ENCODE results near the gene SNX1.
A peak's percentile ranks its signal among the peaks of the same experiment; 100 is the strongest.

Gene SNX1

DNA sequence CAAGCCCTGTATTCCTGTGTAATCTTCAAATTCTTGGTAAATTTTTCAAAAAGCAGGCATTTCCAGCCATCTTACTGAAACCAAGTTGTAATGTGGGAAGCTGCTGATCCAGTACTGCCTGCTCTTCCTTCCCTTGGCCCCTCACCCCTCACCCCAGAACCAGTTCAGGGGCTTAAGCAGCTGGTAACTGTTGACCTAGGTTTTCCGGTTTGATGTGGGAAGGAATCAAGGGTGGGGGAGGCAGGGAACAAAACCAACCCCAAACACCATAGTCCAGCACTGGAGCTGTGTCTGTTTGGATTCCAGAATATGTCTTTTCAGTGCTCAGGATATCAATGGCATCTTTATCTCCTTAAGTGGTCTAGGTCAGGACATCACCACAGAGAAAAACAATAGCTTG lies 26.7 kb downstream of the SNX1 start:
- Mint-ChIP-seq H3K4me3 (no peak overlapping the region), H3K4me1 (ENCODE audit: low read depth) (no peaks in the 10 kb centered on the region), H3K27me3 (ENCODE audit: low read depth) (no peaks in the 10 kb centered on the region), H3K9me3 (no peaks in the 10 kb centered on the region), H3K27ac (no peak overlapping the region), H3K36me3 (ENCODE audit: low read depth) (peaks cover 36% of the 10 kb centered on the region)

DNA sequence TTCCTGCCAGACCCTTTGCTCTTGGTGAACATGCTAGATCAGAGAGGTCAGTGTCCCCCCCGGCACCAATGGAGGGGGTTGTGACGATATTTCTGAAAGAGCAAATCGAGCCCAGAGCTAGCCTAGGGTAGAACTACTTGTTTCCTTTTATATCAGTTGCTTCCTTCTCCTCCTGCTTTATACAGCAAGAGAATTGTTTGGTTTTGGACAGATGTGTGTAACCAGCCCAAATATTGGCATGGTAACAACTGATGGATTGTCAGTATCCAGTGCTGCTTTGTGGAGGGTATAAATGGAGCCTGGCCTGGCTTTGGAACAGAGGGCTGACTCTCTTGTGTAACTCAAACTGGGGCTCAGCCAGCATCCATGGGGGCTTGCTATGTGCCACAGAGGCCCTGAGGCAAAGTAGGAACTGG lies 27.2 kb downstream of the SNX1 start:
- Mint-ChIP-seq H3K9me3 (no peaks in the 10 kb centered on the region), H3K4me3 (no peak overlapping the region), H3K36me3 (ENCODE audit: low read depth) (peaks cover 38% of the 10 kb centered on the region), H3K4me1 (ENCODE audit: low read depth) (peaks cover 3% of the 10 kb centered on the region), H3K27me3 (ENCODE audit: low read depth) (no peaks in the 10 kb centered on the region), H3K27ac (no peak overlapping the region)

DNA sequence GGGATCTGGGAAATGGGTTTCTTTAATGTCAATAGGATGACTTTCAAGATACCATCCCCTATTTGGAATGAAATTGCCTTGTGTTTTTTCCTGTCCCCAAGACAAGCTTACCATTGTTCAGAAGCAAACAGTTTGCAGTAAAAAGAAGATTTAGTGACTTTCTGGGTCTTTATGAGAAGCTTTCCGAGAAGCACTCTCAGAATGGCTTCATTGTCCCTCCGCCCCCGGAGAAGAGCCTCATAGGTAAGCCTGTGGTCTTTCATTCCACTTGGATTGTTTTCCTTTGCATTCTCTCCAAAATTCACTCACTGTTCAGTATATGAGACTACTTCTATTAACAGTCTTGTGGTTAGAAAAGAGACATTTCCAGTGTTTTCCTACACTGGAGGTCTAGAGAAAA lies 30.2 kb downstream of the SNX1 start:
- Mint-ChIP-seq H3K4me3 (no peak overlapping the region), H3K27me3 (ENCODE audit: low read depth) (no peaks in the 10 kb centered on the region), H3K36me3 (ENCODE audit: low read depth) (peaks cover 34% of the 10 kb centered on the region), H3K27ac (no peak overlapping the region), H3K9me3 (no peaks in the 10 kb centered on the region), H3K4me1 (ENCODE audit: low read depth) (peaks cover 3% of the 10 kb centered on the region)

DNA sequence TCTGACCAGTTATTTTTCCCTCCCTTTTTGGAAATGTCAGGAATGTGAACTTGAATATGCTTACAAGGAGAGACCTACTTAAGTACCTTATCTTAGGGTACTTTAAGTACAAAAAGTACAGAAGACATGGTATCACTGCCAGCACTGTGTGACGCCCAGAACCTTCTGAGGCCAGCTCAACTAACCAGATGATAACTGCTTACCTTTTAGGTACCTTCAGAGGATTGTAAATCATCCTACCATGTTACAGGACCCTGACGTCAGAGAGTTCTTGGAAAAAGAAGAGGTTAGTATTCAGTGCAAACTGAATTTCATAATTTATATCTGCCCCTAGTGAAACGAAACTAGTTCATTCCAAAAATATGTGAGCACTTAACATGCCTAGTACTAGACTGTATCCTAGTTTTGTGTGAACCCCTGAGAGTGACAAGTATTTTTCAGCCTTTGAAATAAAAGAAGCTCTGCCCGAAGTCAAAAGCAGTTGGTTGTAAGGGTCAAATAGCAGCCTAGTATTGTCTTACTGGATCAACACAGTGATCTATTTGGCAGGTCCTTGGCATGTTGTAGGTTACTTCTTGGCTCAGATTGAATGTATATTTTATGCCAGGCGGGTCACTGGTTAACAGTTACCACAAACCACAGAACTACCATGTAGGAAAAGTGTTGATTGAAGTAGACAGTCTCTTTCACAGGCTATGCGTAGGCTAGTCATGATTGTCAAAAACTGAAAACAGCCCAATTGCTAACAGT lies 31.9 kb downstream of the SNX1 start:
- Mint-ChIP-seq H3K27me3 (ENCODE audit: low read depth) (no peaks in the 10 kb centered on the region), H3K4me1 (ENCODE audit: low read depth) (peaks cover 3% of the 10 kb centered on the region), H3K4me3 (no peak overlapping the region), H3K27ac (no peak overlapping the region), H3K9me3 (no peaks in the 10 kb centered on the region), H3K36me3 (ENCODE audit: low read depth) (peaks cover 43% of the 10 kb centered on the region)

DNA sequence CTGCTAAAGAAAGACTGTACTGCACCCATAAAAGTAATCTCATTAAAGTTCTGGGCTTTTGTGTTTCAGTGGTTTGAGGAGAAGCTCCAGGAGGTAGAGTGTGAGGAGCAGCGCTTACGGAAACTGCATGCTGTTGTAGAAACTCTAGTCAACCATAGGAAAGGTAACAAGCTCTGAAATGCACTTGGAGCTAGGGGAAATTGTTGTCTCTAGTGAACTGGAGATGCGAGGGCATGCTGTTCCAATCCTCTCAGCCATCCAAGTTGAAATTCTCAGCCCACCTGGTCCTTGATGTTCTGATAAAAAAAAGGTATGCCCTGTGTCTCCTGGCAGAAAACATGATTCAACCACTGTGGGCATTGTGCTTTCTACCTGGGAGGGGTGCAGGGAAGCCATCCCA lies 34.4 kb downstream of the SNX1 start:
- no peaks in the 10 kb centered on the region for H3K9me3 Mint-ChIP-seq
- H3K27me3 Mint-ChIP-seq (ENCODE audit: low read depth) = no peaks in the 10 kb centered on the region
- no peak overlapping the region for H3K27ac Mint-ChIP-seq
- H3K4me1 Mint-ChIP-seq (ENCODE audit: low read depth) = peaks cover 3% of the 10 kb centered on the region
- H3K36me3 Mint-ChIP-seq (ENCODE audit: low read depth) = peaks cover 40% of the 10 kb centered on the region
- H3K4me3 Mint-ChIP-seq = no peak overlapping the region

DNA sequence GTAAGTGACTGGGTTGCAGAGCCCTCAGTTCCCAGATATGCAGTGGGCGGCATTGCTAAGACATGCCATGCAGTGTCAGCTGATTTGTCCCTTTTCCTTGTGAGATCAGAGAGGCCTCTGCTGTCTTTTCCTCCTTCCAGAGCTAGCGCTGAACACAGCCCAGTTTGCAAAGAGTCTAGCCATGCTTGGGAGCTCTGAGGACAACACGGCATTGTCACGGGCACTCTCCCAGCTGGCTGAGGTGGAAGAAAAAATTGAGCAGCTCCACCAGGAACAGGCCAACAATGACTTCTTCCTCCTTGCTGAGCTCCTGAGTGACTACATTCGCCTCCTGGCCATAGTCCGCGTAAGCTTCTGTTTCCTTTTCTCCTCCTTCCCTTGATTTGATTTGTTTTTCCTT lies 35.8 kb downstream of the SNX1 start:
- H3K27me3 Mint-ChIP-seq (ENCODE audit: low read depth) = no peaks in the 10 kb centered on the region
- H3K27ac Mint-ChIP-seq = no peak overlapping the region
- H3K36me3 Mint-ChIP-seq (ENCODE audit: low read depth) = peaks cover 36% of the 10 kb centered on the region
- peaks cover 3% of the 10 kb centered on the region for H3K4me1 Mint-ChIP-seq (ENCODE audit: low read depth)
- no peaks in the 10 kb centered on the region for H3K9me3 Mint-ChIP-seq
- H3K4me3 Mint-ChIP-seq = no peak overlapping the region

- H3K4me3 Mint-ChIP-seq = no peak overlapping the region
- no peaks in the 10 kb centered on the region for H3K9me3 Mint-ChIP-seq
- no peaks in the 10 kb centered on the region for H3K27me3 Mint-ChIP-seq (ENCODE audit: low read depth)
- peaks cover 3% of the 10 kb centered on the region for H3K4me1 Mint-ChIP-seq (ENCODE audit: low read depth)
- peaks cover 38% of the 10 kb centered on the region for H3K36me3 Mint-ChIP-seq (ENCODE audit: low read depth)
- H3K27ac Mint-ChIP-seq = no peak overlapping the region
Observed at GRCh38 chr15:64132217-64132616, 36.4 kb downstream of the SNX1 start.

GRCh38 chr15:64133623-64134344 lies 38.0 kb downstream of the SNX1 start:
- H3K4me3 Mint-ChIP-seq = no peak overlapping the region
- H3K4me1 Mint-ChIP-seq (ENCODE audit: low read depth) = no peaks in the 10 kb centered on the region
- no peak overlapping the region for H3K27ac Mint-ChIP-seq

DNA sequence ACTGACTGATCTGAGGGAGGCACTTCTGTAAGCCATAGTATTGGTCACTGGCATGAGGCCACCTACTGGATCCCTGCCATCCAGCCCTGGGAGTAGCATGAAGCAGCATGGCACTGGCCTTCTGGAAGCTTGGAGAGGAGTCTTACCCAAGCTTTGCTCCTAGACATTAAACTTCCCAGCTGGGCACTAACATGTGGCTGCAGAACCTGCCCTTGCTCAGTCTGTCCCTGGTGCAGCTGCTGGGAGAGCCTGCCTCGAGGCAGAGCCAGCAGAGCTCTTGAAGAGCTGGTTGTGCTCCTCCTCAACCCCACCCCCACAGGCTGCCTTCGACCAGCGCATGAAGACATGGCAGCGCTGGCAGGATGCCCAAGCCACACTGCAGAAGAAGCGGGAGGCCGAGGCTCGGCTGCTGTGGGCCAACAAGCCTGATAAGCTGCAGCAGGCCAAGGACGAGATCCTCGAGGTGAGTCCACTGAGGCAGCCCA lies 38.6 kb downstream of the SNX1 start:
- no peaks in the 10 kb centered on the region for H3K27me3 Mint-ChIP-seq (ENCODE audit: low read depth)
- no peak overlapping the region for H3K27ac Mint-ChIP-seq
- H3K4me3 Mint-ChIP-seq = no peak overlapping the region
- no peaks in the 10 kb centered on the region for H3K4me1 Mint-ChIP-seq (ENCODE audit: low read depth)
- peaks cover 32% of the 10 kb centered on the region for H3K36me3 Mint-ChIP-seq (ENCODE audit: low read depth)
- H3K9me3 Mint-ChIP-seq = no peaks in the 10 kb centered on the region

More at GRCh38 chr15:64133623-64134344, 38.0 kb downstream of the SNX1 start:
- Mint-ChIP-seq H3K36me3 (ENCODE audit: low read depth) (peaks cover 32% of the 10 kb centered on the region), H3K9me3 (no peaks in the 10 kb centered on the region), H3K27me3 (ENCODE audit: low read depth) (no peaks in the 10 kb centered on the region)

DNA sequence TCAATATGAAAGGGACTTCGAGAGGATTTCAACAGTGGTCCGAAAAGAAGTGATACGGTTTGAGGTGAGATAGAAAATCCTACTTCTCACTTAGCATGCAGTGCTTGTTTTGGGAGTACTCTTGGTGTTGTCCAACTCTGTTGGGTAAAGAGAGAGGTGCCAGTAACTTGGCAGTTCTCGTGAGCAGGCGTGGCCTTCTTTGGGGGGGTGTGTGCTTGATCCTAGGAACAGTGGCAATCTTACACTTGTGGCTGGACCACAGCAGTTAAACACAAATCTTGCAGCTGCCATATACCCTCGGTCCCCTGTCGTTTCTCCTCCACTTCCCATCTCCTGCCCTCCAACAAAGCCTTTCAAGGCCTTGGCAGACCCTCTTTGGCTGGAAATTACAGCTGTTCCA lies 40.6 kb downstream of the SNX1 start:
- Mint-ChIP-seq H3K36me3 (ENCODE audit: low read depth) (peaks cover 27% of the 10 kb centered on the region), H3K9me3 (no peaks in the 10 kb centered on the region), H3K4me1 (ENCODE audit: low read depth) (no peaks in the 10 kb centered on the region), H3K4me3 (no peak overlapping the region), H3K27ac (no peak overlapping the region), H3K27me3 (ENCODE audit: low read depth) (no peaks in the 10 kb centered on the region)

DNA sequence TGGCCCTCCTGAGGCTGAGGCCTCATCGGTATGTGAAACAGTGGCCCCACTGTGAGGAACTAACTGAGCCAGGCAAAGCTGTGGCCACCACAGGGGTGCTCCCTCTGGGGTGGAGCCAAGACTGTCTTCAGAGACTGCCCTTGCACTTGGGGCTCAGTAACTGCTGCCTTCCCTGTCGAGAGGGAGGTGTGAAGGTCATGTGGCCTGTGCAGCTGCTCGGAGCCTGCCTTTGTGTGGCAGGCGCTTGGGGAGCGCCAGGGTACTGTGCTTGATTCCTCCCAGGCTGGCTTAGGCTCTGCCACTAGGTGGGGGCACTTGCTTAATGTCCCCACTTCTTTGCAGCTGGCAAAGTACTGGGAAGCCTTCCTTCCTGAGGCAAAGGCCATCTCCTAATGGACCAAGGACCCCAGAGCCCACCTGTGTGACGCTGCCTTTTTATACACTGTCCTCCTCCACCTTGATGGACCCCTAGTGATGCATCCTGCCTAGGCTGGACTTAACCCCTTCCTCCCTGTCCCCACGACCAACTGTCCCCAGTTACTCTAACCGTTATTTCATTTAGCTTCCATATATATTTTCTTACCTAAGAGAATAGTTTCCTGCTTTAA lies 41.5 kb downstream of the SNX1 start:
- Mint-ChIP-seq H3K4me1 (ENCODE audit: low read depth) (no peaks in the 10 kb centered on the region), H3K4me3 (no peak overlapping the region), H3K36me3 (ENCODE audit: low read depth) (peaks cover 17% of the 10 kb centered on the region), H3K9me3 (no peaks in the 10 kb centered on the region), H3K27me3 (ENCODE audit: low read depth) (no peaks in the 10 kb centered on the region), H3K27ac (no peak overlapping the region)

- Mint-ChIP-seq H3K27ac (no peak overlapping the region), H3K4me1 (ENCODE audit: low read depth) (no peaks in the 10 kb centered on the region), H3K4me3 (no peak overlapping the region), H3K9me3 (no peaks in the 10 kb centered on the region), H3K36me3 (ENCODE audit: low read depth) (peaks cover 12% of the 10 kb centered on the region), H3K27me3 (ENCODE audit: low read depth) (no peaks in the 10 kb centered on the region)
Observed at GRCh38 chr15:64138331-64138941, 42.7 kb downstream of the SNX1 start.

DNA sequence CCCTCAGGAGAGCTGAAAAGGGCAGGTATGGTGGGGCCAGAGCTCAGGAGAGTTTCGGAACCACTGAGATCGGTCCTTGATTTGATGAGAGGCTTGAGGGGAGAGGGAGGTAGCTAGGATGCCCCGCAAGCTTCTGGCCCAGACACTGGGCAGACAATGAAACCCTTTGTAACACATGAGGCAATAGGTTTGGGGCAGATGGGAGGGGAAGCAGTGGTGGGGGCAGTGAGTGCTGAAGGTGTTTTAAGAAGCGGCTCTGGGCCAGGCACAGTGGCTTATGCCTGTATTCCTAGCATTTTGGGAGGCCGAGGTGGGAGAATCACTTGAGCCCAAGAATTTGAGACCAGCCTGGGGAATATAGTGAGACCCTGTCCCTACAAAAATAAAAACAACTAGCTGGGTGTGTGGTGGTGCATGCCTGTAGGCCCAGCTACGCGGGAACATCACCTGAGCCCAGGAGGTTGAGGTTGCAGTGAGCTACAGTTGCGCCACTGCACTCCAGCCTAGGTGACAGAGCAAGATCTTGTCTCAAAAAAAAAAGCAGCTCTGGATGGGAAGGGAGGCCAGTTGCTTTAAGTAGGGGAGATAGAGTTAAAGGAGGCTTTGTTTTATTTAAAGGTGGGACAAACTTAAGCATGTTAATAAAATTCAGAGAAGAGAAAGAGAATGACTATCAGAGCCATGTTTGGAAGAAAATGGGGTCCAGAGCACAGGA lies 46.2 kb downstream of the SNX1 start:
- H3K27ac Mint-ChIP-seq = peak overlapping the region; percentile 41
- no peaks in the 10 kb centered on the region for H3K27me3 Mint-ChIP-seq (ENCODE audit: low read depth)
- H3K9me3 Mint-ChIP-seq = no peaks in the 10 kb centered on the region
- peaks cover 8% of the 10 kb centered on the region for H3K36me3 Mint-ChIP-seq (ENCODE audit: low read depth)
- no peaks in the 10 kb centered on the region for H3K4me1 Mint-ChIP-seq (ENCODE audit: low read depth)
- H3K4me3 Mint-ChIP-seq = no peak overlapping the region

- no peaks in the 10 kb centered on the region for H3K27me3 Mint-ChIP-seq (ENCODE audit: low read depth)
- H3K9me3 Mint-ChIP-seq = no peaks in the 10 kb centered on the region
- peaks cover 1% of the 10 kb centered on the region for H3K36me3 Mint-ChIP-seq (ENCODE audit: low read depth)
- H3K4me1 Mint-ChIP-seq (ENCODE audit: low read depth) = no peaks in the 10 kb centered on the region
- no peak overlapping the region for H3K27ac Mint-ChIP-seq
- H3K4me3 Mint-ChIP-seq = no peak overlapping the region
Observed at GRCh38 chr15:64143276-64143675, 47.5 kb downstream of the SNX1 start.

Data from T-helper 1 cell treated with Interleukin-12 subunit alpha and Interleukin-12 subunit beta and Interleukin-4 antibody, amounts not matched to agents 30 μg/mL and 1 μg/mL, for 36 hours (primary cell).